Astrocyte of the cerebellum (primary cell): ENCODE results near the gene VAPB.

ENCODE experiments used
- DNase-seq: peaks from one replicate; pipeline ENCODE4 v3.0.0-alpha.2; 2011; ENCODE audit warnings: low read depth
- H3K4me3 ChIP-seq: 2 replicates; pipeline ENCODE4 v1.5.1; 2011; ENCODE audit warnings: mild to moderate bottlenecking, low read depth, low read length, moderate library complexity
- CTCF ChIP-seq: IDR thresholded peaks from 2 replicates; pipeline ENCODE4 v1.5.1; 2012; ENCODE audit warnings: low read length, low read depth, moderate library complexity, mild to moderate bottlenecking; ENCODE audit errors: missing control alignments
- in situ Hi-C: cut with HindIII; loops from 2 replicates; pipeline ENCODE4 v1.10.0; 2017; ENCODE audit warnings: low sequenced_read_pairs

VAPB gene

GRCh38 chr20:58388882-58389323 is at the start of gene VAPB:
Gene VAPB (plus strand): TSS chr20:58389229. CDS start chr20:58389460, 231 bp downstream.
- in situ Hi-C loops: no loop called here
- H3K4me3 ChIP-seq: peak within 1 kb of the TSS; percentile 77
- peak; percentile 87 for DNase-seq
- no peak for TF ChIP-seq CTCF

GRCh38 chr20:58339741-58340140 is 49.3 kb upstream of the VAPB start:
- TF ChIP-seq CTCF: no peak
- no peak overlapping the region for H3K4me3 ChIP-seq
- no peak for DNase-seq
- in situ Hi-C loops: no loop called here

GRCh38 chr20:58340151-58340550 is 48.9 kb upstream of the VAPB start:
- no peak for TF ChIP-seq CTCF
- in situ Hi-C loops: no loop called here
- DNase-seq: no peak
- no peak overlapping the region for H3K4me3 ChIP-seq

- DNase-seq: no peak
- in situ Hi-C loops: no loop called here
- no peak overlapping the region for H3K4me3 ChIP-seq
- no peak for TF ChIP-seq CTCF
Measured at GRCh38 chr20:58340853-58341252, 48.2 kb upstream of the VAPB start.

- no peak for TF ChIP-seq CTCF
- H3K4me3 ChIP-seq: no peak overlapping the region
- no peak for DNase-seq
- in situ Hi-C loops: no loop called here
Measured at GRCh38 chr20:58342104-58342945, 46.7 kb upstream of the VAPB start.

- no peak for TF ChIP-seq CTCF
- H3K4me3 ChIP-seq: no peak overlapping the region
- DNase-seq: no peak
- in situ Hi-C loops: no loop called here
Measured at GRCh38 chr20:58344741-58345140, 44.3 kb upstream of the VAPB start.
